ENCODE measurements around the gene MRTFA. TPM values are rescaled to one million over a fixed set of nuclear protein-coding genes. Genes with fewer than 3 reads are reported as not detected.

MRTFA gene
- total and polyA plus RNA-seq, 2 of the 13 experiments (the other 11 are each of a cell fraction or from before 2014, with no cell fraction given), result 2.4 to 8.2 TPM

DNA sequence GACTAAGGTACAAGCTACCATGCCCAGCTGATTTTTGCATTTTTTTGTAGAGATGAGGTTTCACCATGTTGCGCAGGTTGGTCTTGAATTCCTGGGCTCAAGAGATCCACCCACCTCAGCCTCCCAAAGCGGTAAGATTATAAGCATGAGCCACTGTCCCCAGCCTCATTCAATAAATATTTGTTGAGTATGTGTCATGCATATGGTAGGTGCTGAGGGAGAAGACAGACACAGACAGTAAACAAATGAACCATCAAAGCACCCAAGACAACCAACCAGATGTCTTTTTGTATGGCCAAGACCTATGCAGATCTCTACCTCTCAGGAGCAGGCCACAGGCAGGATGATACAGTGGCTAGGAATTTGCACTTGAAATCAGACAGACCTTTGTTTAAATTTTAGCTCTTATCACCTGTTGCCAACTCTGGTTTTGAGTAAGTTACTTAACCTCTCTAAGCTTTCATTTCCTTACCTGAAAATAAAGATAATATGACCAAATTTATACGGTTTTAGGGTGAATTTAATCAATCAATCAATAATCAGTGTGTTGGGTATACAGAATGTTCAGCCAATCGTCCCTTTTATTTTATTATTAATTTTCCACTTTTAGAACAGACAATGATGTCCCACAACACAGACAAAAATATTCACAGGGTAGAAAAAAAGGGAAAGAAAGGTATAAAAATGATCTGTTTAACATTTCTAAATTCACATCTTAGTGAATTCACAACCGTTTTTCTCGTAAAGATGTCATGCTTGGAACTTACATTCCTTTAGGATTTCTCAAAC lies 137.9 kb downstream of the MRTFA start (continued):
- TF ChIP-seq SIX1 (CRISPR knock-in tag; IDR thresholded peaks at IDR 0.05; ENCODE audit: borderline replicate concordance) (peak; percentile 11; the same call in 1 of the 2 replicates), NBN (conservative IDR thresholded peaks at IDR 0.05) (no peak), ZBTB20 (CRISPR knock-in tag; IDR thresholded peaks at IDR 0.05; ENCODE audit: borderline replicate concordance, low read depth) (peak; percentile 86; the same call in 1 of the 2 replicates), LCORL (IDR thresholded peaks at IDR 0.05) (peak; percentile 26; the same call in 1 of the 2 replicates), LCORL (CRISPR knock-in tag; IDR thresholded peaks at IDR 0.05) (peak; percentile 73), HDAC2 (CRISPR knock-in tag; IDR thresholded peaks at IDR 0.05) (peak; percentile 75), CBX5 (CRISPR knock-in tag; IDR thresholded peaks at IDR 0.05; ENCODE audit: borderline replicate concordance) (peak; percentile 28; the same call in 1 of the 2 replicates), ATF4 (CRISPR knock-in tag; IDR thresholded peaks at IDR 0.05) (peak in 1 of 2 experiments; percentile 88; a peak in 2 of 4 replicates), CREB1 (IDR thresholded peaks at IDR 0.05) (peak; percentile 49), CREB1 (CRISPR knock-in tag; IDR thresholded peaks at IDR 0.05) (peak; percentile 64), ZNF331 (CRISPR knock-in tag; IDR thresholded peaks at IDR 0.05) (peak; percentile 55; the same call in 1 of the 2 replicates), ZNF292 (CRISPR knock-in tag; IDR thresholded peaks at IDR 0.05; ENCODE audit: borderline replicate concordance, low read depth) (peak; percentile 55; the same call in 1 of the 2 replicates), ATRX (CRISPR knock-in tag; IDR thresholded peaks at IDR 0.05; ENCODE audit: borderline replicate concordance) (no peak), ELF3 (CRISPR knock-in tag; IDR thresholded peaks at IDR 0.05) (peak; percentile 42), SNAI1 (CRISPR knock-in tag; IDR thresholded peaks at IDR 0.05; ENCODE audit: borderline replicate concordance) (no peak), HMGXB4 (CRISPR knock-in tag; IDR thresholded peaks at IDR 0.05; ENCODE audit: borderline replicate concordance in 1 of 2, low read depth in 1 of 2) (no peak)
- TF ChIP-seq, protein P1, sequence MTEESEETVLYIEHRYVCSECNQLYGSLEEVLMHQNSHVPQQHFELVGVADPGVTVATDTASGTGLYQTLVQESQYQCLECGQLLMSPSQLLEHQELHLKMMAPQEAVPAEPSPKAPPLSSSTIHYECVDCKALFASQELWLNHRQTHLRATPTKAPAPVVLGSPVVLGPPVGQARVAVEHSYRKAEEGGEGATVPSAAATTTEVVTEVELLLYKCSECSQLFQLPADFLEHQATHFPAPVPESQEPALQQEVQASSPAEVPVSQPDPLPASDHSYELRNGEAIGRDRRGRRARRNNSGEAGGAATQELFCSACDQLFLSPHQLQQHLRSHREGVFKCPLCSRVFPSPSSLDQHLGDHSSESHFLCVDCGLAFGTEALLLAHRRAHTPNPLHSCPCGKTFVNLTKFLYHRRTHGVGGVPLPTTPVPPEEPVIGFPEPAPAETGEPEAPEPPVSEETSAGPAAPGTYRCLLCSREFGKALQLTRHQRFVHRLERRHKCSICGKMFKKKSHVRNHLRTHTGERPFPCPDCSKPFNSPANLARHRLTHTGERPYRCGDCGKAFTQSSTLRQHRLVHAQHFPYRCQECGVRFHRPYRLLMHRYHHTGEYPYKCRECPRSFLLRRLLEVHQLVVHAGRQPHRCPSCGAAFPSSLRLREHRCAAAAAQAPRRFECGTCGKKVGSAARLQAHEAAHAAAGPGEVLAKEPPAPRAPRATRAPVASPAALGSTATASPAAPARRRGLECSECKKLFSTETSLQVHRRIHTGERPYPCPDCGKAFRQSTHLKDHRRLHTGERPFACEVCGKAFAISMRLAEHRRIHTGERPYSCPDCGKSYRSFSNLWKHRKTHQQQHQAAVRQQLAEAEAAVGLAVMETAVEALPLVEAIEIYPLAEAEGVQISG (CRISPR knock-in tag; IDR thresholded peaks at IDR 0.05), result 0 out of 2 replicates have a peak, but pooled peaks have one; percentile 47
- TF ChIP-seq, protein P2, sequence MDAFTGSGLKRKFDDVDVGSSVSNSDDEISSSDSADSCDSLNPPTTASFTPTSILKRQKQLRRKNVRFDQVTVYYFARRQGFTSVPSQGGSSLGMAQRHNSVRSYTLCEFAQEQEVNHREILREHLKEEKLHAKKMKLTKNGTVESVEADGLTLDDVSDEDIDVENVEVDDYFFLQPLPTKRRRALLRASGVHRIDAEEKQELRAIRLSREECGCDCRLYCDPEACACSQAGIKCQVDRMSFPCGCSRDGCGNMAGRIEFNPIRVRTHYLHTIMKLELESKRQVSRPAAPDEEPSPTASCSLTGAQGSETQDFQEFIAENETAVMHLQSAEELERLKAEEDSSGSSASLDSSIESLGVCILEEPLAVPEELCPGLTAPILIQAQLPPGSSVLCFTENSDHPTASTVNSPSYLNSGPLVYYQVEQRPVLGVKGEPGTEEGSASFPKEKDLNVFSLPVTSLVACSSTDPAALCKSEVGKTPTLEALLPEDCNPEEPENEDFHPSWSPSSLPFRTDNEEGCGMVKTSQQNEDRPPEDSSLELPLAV (CRISPR knock-in tag; conservative IDR thresholded peaks at IDR 0.05; ENCODE audit: low read depth), result no peak

Data from HepG2 (cell line).